ENCODE results near the gene RP2. TPM values are rescaled to one million over a fixed set of nuclear protein-coding genes. Genes with fewer than 3 reads are reported as not detected.

The RP2 gene
- total and polyA plus RNA-seq, 2 of the 8 experiments (the other 6 are each of a cell fraction or from before 2014, with no cell fraction given), result 2.2 to 6.9 TPM

- Histone ChIP-seq H4K5ac (ENCODE audit: insufficient read length, low read depth, low read length) (no peak overlapping the region), H3K23me2 (ENCODE audit: low read depth, low read length) (no peaks in the 10 kb centered on the region), H2BK120ac (replicated peaks; ENCODE audit: low read depth, low read length) (no peak overlapping the region), H4K20me1 (replicated peaks in 1 of 2; ENCODE audit: control insufficient read depth in 1 of 2, insufficient read depth in 2 of 2, low read length in 2 of 2) (no peaks in the 10 kb centered on the region), H3K18ac (ENCODE audit: extremely low read depth, low read length) (no peak overlapping the region), H3K14ac (ENCODE audit: insufficient read length) (no peak overlapping the region), H3K56ac (replicated peaks; ENCODE audit: insufficient read length, low read depth, low read length) (no peak overlapping the region), H3K4me3 (ENCODE audit: extremely low read depth in 1 of 4, insufficient read depth in 2 of 4, low read depth in 3 of 4, low read length in 4 of 4) (no peak overlapping the region), H3K23ac (ENCODE audit: insufficient read length) (no peak overlapping the region), H3K79me2 (ENCODE audit: control insufficient read depth in 1 of 2, insufficient read depth in 2 of 2, low read length in 2 of 2) (no peaks in the 10 kb centered on the region), H4K91ac (replicated peaks; ENCODE audit: insufficient read length, low read length) (no peak overlapping the region), H3K4ac (replicated peaks; ENCODE audit: insufficient read length, low read depth, low read length) (no peak overlapping the region), H4K8ac (ENCODE audit: extremely low read depth, insufficient read depth, low read length) (no peak overlapping the region), H2BK12ac (ENCODE audit: low read depth, low read length) (no peak overlapping the region), H2BK5ac (ENCODE audit: low read depth, low read length) (no peak overlapping the region), H3K9me3 (ENCODE audit: insufficient read depth in 2 of 2, low read depth in 1 of 2, low read length in 1 of 2) (no peaks in the 10 kb centered on the region), H2AK5ac (ENCODE audit: low read depth, low read length) (no peak overlapping the region), H3K27me3 (replicated peaks in 1 of 4; ENCODE audit: control insufficient read depth in 3 of 4, extremely low read depth in 1 of 4, insufficient read depth in 3 of 4, low read length in 3 of 4) (no peaks in the 10 kb centered on the region), H3K4me1 (replicated peaks in 1 of 4; ENCODE audit: control insufficient read depth in 3 of 4, insufficient read depth in 4 of 4, low read length in 3 of 4) (peaks cover 0 to 3% (median 0%) of the 10 kb centered on the region in 4 experiments; a peak in 1 of 7 replicates), H3K9ac (replicated peaks in 1 of 4; ENCODE audit: extremely low read depth in 1 of 4, low read depth in 3 of 4, low read length in 3 of 4) (no peak overlapping the region), H3K4me2 (ENCODE audit: insufficient read depth in 1 of 2, low read depth in 2 of 2, low read length in 2 of 2) (no peak overlapping the region), H3K27ac (ENCODE audit: low read depth, low read length) (no peak overlapping the region), H2AFZ (ENCODE audit: low read length) (no peak overlapping the region), H2BK15ac (ENCODE audit: low read length) (no peak overlapping the region), H3K36me3 (ENCODE audit: control insufficient read depth in 2 of 4, insufficient read depth in 4 of 4, low read length in 3 of 4) (no peaks in the 10 kb centered on the region), H2BK20ac (ENCODE audit: low read length) (no peak overlapping the region), H3K79me1 (ENCODE audit: low read depth, low read length) (no peaks in the 10 kb centered on the region)
- ChIA-PET POLR2A (ENCODE audit: partially characterized antibody) (no interaction called here), CTCF (ENCODE audit: partially characterized antibody) (interaction anchor here (1.7 kb wide), 1 partner anchor 32 kb away, joined by 4 read pairs; no protein-coding TSS in a partner anchor)
- 90% methylated on average over 4 of the region's 4 CpGs; no CpG with 5 or more reads in 1 of the 2 experiments for WGBS, 2 experiments (ENCODE audit: extremely low coverage in 1 of 2, insufficient coverage in 1 of 2, insufficient read length in 1 of 2, insufficient replicate concordance in 2 of 2, low coverage in 1 of 2, low lambda C conversion rate in 2 of 2, missing lambda C conversion rate in 1 of 2)
- TF ChIP-seq TCF12 (IDR thresholded peaks at IDR 0.05; ENCODE audit: low read depth, low read length) (no peak), POLR2A (IDR thresholded peaks at IDR 0.05; ENCODE audit: control extremely low read depth in 1 of 2, low read depth in 2 of 2, low read length in 2 of 2) (no peak), BACH1 (IDR thresholded peaks at IDR 0.05; ENCODE audit: low read length) (no peak), SIX5 (IDR thresholded peaks at IDR 0.05; ENCODE audit: low read depth, low read length) (no peak), NANOG (IDR thresholded peaks at IDR 0.05; ENCODE audit: insufficient read depth, low read depth, low read length, poor library complexity, severe bottlenecking) (no peak), SIRT6 (IDR thresholded peaks at IDR 0.05; ENCODE audit: low read length) (no peak), SP1 (IDR thresholded peaks at IDR 0.05; ENCODE audit: low read depth, low read length) (no peak)
- DNase-seq (ENCODE audit: low read depth in 1 of 2, low spot score in 2 of 2) (no peak), FAIRE-seq (no peak)
Observed at GRCh38 chrX:46792810-46793188, 44.0 kb upstream of the RP2 start.
